Esophagus muscularis mucosa (tissue), 3 donors: Measurements from ENCODE around the gene SDHB.

Experiments used
- CTCF ChIP-seq, 3 experiments: fragments of 200-600 bp in 2 of 3; fragments of 450-650 bp in 1 of 3; sonication (generic) in 2 of 3; IDR thresholded peaks; one replicate each; pipeline ENCODE4 v1.5.1; 2017 to 2019; ENCODE audit warnings: antibody characterized with exemption in 3 of 3, mild to moderate bottlenecking in 2 of 3, moderate library complexity in 1 of 3
- POLR2A ChIP-seq: fragments of 450-650 bp; IDR thresholded peaks from one replicate; pipeline ENCODE4 v1.6.1; 2017; ENCODE audit warnings: antibody characterized with exemption, moderate library complexity, mild to moderate bottlenecking, low read depth
- POLR2AphosphoS5 ChIP-seq, 2 donors: sonication (generic); formaldehyde crosslinking; IDR thresholded peaks; one replicate each; pipeline ENCODE4 v1.6.1; 2017; ENCODE audit warnings: antibody characterized with exemption in 2 of 2

DNA sequence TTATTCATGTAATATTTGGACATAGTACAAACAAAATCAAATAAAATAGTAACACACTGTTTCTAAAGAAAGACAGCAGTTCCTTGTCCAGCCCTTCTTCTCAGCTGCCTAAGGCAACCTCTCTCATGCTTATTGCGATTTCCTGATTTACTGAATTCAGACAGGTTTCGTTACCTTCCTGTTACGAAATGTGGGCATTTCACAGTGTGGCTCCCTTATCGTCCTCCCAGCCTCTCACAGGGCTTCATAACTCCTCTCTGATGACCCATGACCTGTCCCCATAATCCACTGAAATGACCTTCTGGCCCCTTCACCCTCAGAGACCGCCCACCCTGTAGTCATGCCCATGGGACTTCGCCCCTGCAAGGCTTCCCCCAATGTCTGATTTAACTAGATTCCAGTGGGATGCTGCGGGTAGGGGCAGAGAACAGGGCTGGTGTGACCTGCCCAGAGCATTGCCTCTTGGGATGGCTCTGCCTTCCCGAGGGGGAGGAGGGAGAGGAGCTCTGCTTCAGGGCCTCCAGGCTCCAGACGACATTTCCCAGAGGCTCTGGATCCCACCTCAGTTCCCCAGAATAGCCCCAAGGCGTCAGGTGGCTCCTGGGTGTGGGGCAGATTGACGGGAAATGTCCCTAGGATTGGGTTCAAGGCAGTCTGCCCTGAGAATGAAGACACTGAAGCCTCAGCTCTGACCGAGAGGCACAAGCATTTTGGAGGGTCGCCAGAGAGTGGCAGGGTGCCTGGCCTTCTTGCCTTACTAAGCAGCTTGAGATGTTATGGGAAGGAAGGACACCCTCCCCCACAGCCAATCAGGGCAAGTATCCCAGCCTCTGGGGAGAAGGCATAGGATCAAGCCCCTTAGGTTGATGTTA is 44.9 kb upstream of the SDHB start:
- TF ChIP-seq CTCF (IDR thresholded peaks at IDR 0.05) (no peak), POLR2AphosphoS5 (IDR thresholded peaks at IDR 0.05) (no peak), POLR2A (no peak)
